LNCaP clone FGC (cell line): Measurements from ENCODE around the gene PODNL1.
A peak's percentile ranks its signal among the peaks of the same experiment; 100 is the strongest.

Experiments
- DNase-seq: peaks from one replicate; pipeline ENCODE4 v3.0.0-alpha.2; 2011; ENCODE audit warnings: low read depth
- H3K4me3 ChIP-seq: 2 replicates; pipeline ENCODE4 v1.5.1; 2011; ENCODE audit warnings: mild to moderate bottlenecking, low read depth, low read length, control low read depth
- TF ChIP-seq, protein P1 (sequence below): IDR thresholded peaks from 2 replicates; pipeline ENCODE4 v1.5.1; 2012; ENCODE audit warnings: mild to moderate bottlenecking; ENCODE audit not compliant: control insufficient read depth, insufficient read depth; ENCODE audit errors: extremely low read depth

PODNL1 gene

DNA sequence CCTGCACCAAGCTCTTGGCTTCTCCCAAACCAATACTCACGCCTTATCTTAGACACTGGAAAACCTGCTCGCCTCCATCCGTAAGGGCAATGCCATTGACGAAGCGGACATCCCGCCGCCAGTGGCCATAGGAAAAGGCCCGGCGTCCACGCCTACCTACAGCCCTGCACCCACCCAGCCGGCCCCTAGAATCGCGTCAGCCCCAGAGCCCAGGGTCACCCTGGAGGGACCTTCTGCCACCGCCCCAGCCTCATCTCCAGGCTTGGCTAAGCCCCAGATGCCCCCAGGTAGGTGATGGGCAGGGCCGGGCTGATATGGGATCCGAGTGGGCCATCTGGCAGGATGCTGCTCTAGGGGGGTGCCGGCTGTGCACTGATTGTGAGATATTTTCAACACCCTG, 24.9 kb downstream of the PODNL1 start:
- H3K4me3 ChIP-seq = no peak overlapping the region
- no peak for DNase-seq
- TF ChIP-seq, protein P1, sequence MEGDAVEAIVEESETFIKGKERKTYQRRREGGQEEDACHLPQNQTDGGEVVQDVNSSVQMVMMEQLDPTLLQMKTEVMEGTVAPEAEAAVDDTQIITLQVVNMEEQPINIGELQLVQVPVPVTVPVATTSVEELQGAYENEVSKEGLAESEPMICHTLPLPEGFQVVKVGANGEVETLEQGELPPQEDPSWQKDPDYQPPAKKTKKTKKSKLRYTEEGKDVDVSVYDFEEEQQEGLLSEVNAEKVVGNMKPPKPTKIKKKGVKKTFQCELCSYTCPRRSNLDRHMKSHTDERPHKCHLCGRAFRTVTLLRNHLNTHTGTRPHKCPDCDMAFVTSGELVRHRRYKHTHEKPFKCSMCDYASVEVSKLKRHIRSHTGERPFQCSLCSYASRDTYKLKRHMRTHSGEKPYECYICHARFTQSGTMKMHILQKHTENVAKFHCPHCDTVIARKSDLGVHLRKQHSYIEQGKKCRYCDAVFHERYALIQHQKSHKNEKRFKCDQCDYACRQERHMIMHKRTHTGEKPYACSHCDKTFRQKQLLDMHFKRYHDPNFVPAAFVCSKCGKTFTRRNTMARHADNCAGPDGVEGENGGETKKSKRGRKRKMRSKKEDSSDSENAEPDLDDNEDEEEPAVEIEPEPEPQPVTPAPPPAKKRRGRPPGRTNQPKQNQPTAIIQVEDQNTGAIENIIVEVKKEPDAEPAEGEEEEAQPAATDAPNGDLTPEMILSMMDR = no peak

DNA sequence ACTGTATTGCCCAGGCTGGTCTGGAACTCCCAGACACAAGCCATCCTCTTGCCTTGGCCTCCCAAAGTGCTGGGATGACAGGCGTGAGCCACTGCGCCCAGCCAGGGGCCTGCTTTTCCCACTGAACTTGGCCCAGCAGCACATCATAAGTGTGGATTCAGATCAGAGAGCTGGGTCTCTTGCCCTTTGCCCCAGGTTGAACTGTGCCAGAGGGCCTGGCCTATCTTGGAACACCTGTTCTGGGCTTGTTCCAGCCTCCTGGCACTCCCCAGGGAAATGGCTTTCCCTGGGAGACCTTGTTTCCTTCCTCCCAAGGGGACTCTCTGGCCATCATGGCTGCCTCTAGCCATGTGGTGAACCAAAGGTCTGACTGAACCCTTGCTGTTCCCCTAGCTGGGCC, 28.8 kb downstream of the PODNL1 start:
- TF ChIP-seq, protein P1 = no peak
- no peak overlapping the region for H3K4me3 ChIP-seq
- no peak for DNase-seq

DNA sequence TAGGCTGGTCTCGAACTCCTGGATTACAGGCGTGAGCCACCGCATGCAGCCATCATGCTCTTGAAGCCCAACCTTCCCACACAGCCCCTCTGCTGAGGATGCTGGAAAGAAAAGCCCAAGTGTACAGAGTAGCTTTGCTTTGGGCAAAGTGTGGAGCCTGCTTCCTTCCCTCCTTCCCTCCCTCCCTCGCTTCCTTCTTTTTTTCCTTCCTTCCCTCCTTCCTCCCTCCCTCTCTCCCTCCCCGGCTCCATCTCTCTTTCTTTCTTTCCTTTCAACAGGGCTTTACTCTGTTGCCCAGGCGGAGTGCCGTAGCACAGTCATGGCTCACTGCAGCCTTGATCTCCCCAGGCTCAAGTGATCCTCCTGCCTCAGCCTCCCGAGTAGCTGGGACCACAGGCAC, 29.5 kb downstream of the PODNL1 start:
- DNase-seq = no peak
- TF ChIP-seq, protein P1 = no peak

DNA sequence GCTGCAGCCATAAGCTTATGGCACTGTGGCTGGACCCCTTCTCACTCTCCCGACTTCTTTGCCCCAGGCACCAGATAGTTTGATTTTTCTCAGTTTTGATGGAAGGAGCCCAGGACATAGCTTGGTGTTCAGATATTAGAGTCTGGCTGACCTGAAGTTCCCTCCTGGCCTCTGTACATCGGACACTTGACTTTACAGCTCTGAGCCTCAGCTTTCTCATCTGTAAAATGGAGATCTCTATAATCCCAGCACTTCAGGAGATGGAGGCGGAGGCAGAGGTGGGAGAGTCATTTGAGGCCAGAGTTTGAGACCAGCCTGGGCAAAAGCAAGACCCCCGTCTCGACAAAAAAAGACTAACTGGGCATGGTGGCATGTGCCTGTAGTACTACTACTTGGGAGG, 31.3 kb downstream of the PODNL1 start:
- TF ChIP-seq, protein P1 = no peak
- no peak for DNase-seq
- peak overlapping the region; percentile 89 for H3K4me3 ChIP-seq

More for the DNA sequence above, 29.5 kb downstream of the PODNL1 start:
- H3K4me3 ChIP-seq = no peak overlapping the region

DNA sequence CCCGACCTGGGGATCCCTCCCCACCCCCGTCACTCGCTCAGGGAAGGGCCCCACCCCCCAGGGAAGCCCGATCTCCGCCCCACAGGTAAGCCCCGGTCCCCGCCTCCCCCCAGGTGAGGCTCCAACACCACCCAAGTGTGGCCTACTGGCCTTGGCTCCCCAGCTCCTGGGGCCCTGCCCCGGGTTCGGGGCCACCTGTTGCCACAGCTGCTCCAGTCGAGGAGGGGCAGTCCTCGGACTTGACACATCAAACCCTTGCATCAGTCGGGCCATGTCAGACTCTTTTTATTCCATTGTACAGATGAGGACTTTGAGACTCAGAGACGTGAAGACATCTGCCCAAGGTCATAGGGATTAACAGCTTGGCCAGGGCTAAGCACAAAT, 31.7 kb downstream of the PODNL1 start:
- peak overlapping the region; percentile 89 for H3K4me3 ChIP-seq
- TF ChIP-seq, protein P1 = no peak
- DNase-seq = no peak

DNA sequence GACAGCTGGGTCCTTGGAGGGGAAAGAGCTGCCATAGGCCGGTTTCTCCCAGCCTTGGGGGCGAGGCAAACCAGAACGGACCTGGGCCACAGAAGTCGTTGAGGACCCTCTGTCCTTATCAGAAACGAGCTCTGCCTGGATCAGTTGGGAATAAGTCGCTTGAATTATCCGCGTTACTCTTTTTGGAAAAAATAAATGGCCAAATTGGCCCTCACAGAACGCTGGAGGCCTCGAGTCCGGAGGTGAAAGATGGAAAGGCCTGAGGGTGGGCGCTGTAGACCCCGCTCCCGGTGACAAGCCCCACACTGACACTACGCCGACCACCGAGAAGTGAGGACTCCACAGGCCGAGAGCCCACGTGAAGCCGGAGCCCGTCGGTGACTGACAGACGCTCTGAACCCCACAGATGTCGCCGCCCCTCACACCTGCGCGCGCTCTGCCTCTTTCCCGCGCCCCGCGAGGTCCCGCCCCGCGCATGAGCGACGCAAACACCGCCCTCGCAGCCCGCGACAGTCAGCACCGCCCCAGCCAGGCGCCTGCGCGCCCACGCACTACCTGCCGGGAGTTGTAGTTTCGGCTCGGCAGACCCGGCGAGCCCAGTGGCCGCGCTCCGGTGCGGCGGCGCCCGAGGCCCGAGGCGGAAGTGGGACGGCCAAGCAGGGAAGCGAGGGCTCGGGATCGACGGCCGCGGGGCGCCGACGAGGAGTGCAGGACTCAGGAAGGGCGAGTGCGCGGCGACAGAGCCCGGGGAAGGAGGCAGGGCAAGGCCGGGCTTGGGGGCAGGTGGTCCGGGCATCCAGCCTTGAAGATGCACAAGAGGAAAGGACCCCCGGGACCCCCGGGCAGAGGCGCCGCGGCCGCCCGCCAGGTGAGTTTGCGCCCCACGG, 32.3 kb downstream of the PODNL1 start, which contains the start of the genes BRME1 and CC2D1A:
BRME1 (minus strand) TSS at position 484 of the 887 bp plus-strand sequence. CDS start 1,225 bp downstream, outside the sequence.
CC2D1A (plus strand) TSS at position 568 of the 887 bp plus-strand sequence; CDS start at position 809, 241 bp downstream.
- TF ChIP-seq, protein P1 = 0 out of 2 replicates have a peak, but pooled peaks have one; percentile 13
- DNase-seq = peak; percentile 45
- peak within 1 kb of the TSS; percentile 89 for H3K4me3 ChIP-seq
